Upper lobe of left lung (tissue), 6 donors: ENCODE data around the gene THRA. TPM values are rescaled to one million over a fixed set of nuclear protein-coding genes. Genes with fewer than 3 reads are reported as not detected.

ENCODE experiments used
- ATAC-seq, 2 donors: fragments of 200-7000 bp; cut with Tn5 transposase; one replicate each; pipeline ENCODE4 v1.9.1; 2022; ENCODE audit warnings: mild to moderate bottlenecking in 2 of 2, moderate library complexity in 2 of 2; ENCODE audit not compliant: low FRiP score in 2 of 2
- DNase-seq, 2 donors: peaks; one replicate each; pipeline ENCODE4 v3.0.0-alpha.2; 2019 to 2020
- H3K27ac ChIP-seq, 4 donors: fragments of 200-600 bp; sonication (generic); one replicate each; pipeline ENCODE4 v1.5.1; 2016 to 2019
- H3K27me3 ChIP-seq, 4 donors: fragments of 200-600 bp; sonication (generic); one replicate each; pipeline ENCODE4 v1.5.1; 2017 to 2019
- H3K36me3 ChIP-seq, 4 donors: fragments of 200-600 bp; sonication (generic); one replicate each; pipeline ENCODE4 v1.5.1; 2016 to 2019
- H3K4me1 ChIP-seq, 4 donors: fragments of 200-600 bp; sonication (generic); one replicate each; pipeline ENCODE4 v1.5.1; 2018 to 2019
- H3K4me3 ChIP-seq, 4 donors: fragments of 200-600 bp; sonication (generic); one replicate each; pipeline ENCODE4 v1.5.1; 2017 to 2019; ENCODE audit warnings: mild to moderate bottlenecking in 2 of 4, moderate library complexity in 1 of 4
- H3K9me3 ChIP-seq, 4 donors: fragments of 200-600 bp; sonication (generic); one replicate each; pipeline ENCODE4 v1.5.1; 2018 to 2019
- EP300 ChIP-seq, 4 donors: sonication (generic); formaldehyde crosslinking; IDR thresholded peaks; one replicate each; pipeline ENCODE4 v1.5.1; 2017; ENCODE audit warnings: antibody characterized with exemption in 4 of 4, control low read depth in 2 of 4
- POLR2A ChIP-seq, 4 donors: fragments of 450-650 bp; IDR thresholded peaks; one replicate each; pipeline ENCODE4 v1.5.1; 2016 to 2017; ENCODE audit warnings: antibody characterized with exemption in 4 of 4, mild to moderate bottlenecking in 2 of 4
- POLR2AphosphoS5 ChIP-seq, 2 donors: sonication (generic); formaldehyde crosslinking; IDR thresholded peaks; one replicate each; pipeline ENCODE4 v1.5.1; 2017; ENCODE audit warnings: antibody characterized with exemption in 2 of 2
- WGBS, 2 donors: methylation state at CpG; one replicate each; pipeline ENCODE4 v1.1.5; 2017 to 2018; 5-methylcytosine and 5-hydroxymethylcytosine counted together
- total RNA-seq, 6 donors: library from RNA; depleted of rRNA in 4 of 6; stranded (reverse); fragments of >200 nt in 4 of 6; gene quantifications; one replicate each; pipeline versions ENCODE4 v1.1.0 to v1.2.1, GENCODE V29; 2016 to 2021
- TF ChIP-seq, protein P1 (sequence below), 6 experiments: fragments of 450-650 bp in 4 of 6; fragments of 200-600 bp in 2 of 6; sonication (generic) in 2 of 6; IDR thresholded peaks; one replicate each; pipeline ENCODE4 v1.5.1; 2016 to 2019; ENCODE audit warnings: antibody characterized with exemption in 6 of 6
- donor health status: DM: no; HTN: no; CAD: no; lungs with moderate emphysema.
- donor health status: DM: no; HTN: yes; CAD: no; lungs with severe emphysema.

Gene THRA
- total RNA-seq, 6 donors from 2014 or later, result 31.0 to 55.3 (median 49.9) TPM

DNA sequence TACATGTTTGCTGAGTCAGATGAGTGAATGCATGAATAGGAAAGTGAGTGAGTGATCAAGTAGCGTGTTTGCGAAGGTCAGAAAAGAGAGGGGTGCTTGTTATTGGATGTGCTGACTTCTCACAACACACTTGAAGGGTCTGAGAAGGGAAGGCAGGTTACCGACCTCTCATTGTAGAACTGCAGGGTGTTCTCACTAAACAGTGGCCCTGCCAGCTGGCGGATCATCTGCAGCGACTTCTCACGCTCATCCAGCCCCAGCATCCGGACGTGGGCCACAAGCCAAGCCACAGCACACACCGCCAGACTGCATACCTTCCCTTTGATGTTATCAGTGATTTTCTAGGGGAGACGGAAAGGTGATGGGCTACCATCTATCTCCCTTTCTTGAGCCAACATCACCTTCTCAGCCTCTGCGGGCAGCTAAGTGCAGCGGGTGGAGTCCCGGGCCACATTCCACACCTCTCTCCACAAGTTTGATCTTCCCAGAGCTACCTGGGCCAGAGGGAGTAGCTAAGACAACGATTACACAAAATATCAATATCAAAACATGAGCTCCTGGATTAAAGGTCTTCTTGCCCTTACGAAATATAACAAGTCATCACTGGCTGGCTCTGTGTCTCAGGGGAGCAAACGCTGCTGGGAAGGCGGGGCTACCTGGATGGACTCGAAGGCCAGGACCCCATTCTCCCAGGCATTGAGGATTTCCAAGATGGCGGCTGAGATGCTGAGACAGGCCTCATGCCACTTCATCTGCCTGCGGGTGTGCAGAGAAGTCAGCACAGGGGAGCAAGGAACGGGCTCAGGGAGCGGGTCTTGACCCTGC is 36.6 kb upstream of the THRA start:
- Histone ChIP-seq H3K27ac (peak overlapping the region; percentile 26 to 83 (median 79)), H3K4me3 (no peak overlapping the region), H3K9me3 (no peaks in the 10 kb centered on the region), H3K4me1 (peaks cover 56 to 60% (median 57%) of the 10 kb centered on the region in 4 donors), H3K27me3 (no peaks in the 10 kb centered on the region), H3K36me3 (peaks cover 17 to 76% (median 49%) of the 10 kb centered on the region in 4 donors)
- ATAC-seq (no peak), DNase-seq (no peak)
- TF ChIP-seq POLR2AphosphoS5 (IDR thresholded peaks at IDR 0.05) (no peak), EP300 (IDR thresholded peaks at IDR 0.05) (no peak), POLR2A (IDR thresholded peaks at IDR 0.05) (no peak)
- TF ChIP-seq, protein P1, sequence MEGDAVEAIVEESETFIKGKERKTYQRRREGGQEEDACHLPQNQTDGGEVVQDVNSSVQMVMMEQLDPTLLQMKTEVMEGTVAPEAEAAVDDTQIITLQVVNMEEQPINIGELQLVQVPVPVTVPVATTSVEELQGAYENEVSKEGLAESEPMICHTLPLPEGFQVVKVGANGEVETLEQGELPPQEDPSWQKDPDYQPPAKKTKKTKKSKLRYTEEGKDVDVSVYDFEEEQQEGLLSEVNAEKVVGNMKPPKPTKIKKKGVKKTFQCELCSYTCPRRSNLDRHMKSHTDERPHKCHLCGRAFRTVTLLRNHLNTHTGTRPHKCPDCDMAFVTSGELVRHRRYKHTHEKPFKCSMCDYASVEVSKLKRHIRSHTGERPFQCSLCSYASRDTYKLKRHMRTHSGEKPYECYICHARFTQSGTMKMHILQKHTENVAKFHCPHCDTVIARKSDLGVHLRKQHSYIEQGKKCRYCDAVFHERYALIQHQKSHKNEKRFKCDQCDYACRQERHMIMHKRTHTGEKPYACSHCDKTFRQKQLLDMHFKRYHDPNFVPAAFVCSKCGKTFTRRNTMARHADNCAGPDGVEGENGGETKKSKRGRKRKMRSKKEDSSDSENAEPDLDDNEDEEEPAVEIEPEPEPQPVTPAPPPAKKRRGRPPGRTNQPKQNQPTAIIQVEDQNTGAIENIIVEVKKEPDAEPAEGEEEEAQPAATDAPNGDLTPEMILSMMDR (IDR thresholded peaks at IDR 0.05), result no peak
- 55 to 69% methylated on average over 19 to 22 of the region's 22 CpGs for WGBS, 2 donors

DNA sequence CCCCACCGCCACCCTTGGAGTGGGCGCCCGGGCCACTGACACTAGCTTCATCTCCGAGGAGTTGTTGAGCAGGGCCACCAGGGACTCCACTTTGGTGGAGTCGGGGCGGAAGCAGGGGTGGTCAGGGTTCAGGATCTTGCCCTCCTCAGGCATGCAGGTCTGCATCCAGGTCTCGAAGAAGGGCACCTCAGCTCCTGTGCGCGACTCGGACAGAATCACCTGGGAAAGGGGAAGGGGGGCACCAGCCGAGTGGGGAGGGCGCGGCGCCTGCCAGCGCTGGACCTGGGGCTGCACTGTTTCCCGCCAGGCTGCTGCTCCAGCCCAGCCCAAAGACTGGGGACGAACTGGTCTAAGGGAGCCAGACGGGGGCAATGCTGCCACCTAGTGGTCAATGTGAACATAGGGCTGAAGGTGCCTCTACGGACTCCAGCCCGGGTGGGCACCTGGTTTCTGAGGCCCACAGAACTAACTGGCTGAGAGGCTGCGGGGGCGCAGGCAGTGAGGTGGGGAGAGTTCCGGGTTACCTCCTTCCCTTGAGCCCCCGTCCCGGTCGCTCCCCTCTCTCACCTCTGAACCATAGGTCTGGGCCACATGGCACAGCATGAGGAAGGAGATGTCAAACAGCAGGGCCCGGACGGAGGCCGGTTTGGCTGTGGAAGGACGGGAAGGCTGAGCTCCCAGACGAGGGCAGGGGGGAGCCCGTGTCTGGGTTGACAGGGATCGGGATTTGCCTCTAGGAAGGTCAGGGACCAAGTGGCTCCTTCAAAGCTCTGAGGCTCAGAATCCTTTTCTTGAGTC is 35.8 kb upstream of the THRA start:
- TF ChIP-seq POLR2A (IDR thresholded peaks at IDR 0.05), result no peak
- TF ChIP-seq, protein P1 (IDR thresholded peaks at IDR 0.05), result peak; percentile 89 to 96 (median 92)
- H3K9me3 ChIP-seq, result no peaks in the 10 kb centered on the region
- peak; percentile 91 to 92 for ATAC-seq
- 39 to 62% methylated on average over 11 to 32 of the region's 33 CpGs for WGBS, 2 donors
- peak; percentile 86 to 88 for DNase-seq
- H3K4me3 ChIP-seq, result no peak overlapping the region
- H3K36me3 ChIP-seq, result peaks cover 17 to 77% (median 57%) of the 10 kb centered on the region in 4 donors
- H3K27ac ChIP-seq, result peak overlapping the region in 3 of 4 donors; percentile 26 to 83 (median 78)
- no peaks in the 10 kb centered on the region for H3K27me3 ChIP-seq
- peaks cover 47 to 52% (median 50%) of the 10 kb centered on the region in 4 donors for H3K4me1 ChIP-seq

DNA sequence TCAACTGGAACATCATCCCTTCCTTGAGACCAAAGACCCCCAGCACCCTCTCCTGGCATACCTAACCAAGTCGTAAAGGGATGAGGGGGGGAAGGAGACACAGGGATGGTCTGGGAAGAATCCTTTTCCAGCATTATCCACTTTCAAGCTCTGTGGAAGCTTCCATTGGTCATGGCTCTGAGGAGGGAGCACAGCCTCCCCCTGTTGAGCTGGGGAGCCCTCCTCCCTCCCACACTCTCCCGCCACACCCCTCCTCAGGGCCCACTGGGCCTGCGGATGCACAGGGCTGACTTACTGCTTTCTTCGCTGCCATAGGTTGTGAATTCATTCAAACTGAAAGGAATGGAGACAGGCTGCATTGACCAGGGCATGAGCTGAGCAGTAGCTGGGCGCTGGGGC is 35.2 kb upstream of the THRA start:
- WGBS, 2 donors, result 88 to 91% methylated on average over 4 to 5 of the region's 5 CpGs
- H3K27me3 ChIP-seq, result no peaks in the 10 kb centered on the region
- ATAC-seq (no peak), DNase-seq (peak in 1 of 2 donors; percentile 14)
- H3K36me3 ChIP-seq, result peaks cover 18 to 77% (median 58%) of the 10 kb centered on the region in 4 donors
- no peak overlapping the region for H3K4me3 ChIP-seq
- peaks cover 42 to 48% (median 44%) of the 10 kb centered on the region in 4 donors for H3K4me1 ChIP-seq
- TF ChIP-seq POLR2A (IDR thresholded peaks at IDR 0.05), result no peak
- no peaks in the 10 kb centered on the region for H3K9me3 ChIP-seq
- peak overlapping the region in 1 of 4 donors; percentile 83 for H3K27ac ChIP-seq

DNA sequence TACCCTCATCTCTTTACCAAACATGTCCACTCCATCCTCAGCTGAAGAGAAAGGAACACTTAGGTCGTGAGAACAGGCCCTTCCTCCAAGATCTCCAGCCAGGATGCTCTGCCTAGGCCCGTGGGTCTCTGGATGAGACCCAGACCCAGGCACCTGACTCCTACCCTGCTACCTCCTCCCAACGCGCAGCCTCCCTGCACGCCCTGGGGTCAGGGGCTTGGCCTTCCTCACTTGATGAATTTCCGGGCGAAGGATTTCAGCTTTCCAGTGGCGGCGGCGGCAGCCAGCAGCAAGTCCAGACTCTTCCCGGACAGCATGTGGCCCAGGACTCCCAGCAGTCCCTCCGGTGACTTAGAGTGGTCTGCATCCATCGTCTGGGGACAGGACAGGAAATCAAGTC is 34.2 kb upstream of the THRA start:
- H3K4me3 ChIP-seq, result no peak overlapping the region
- H3K36me3 ChIP-seq, result peaks cover 23 to 79% (median 65%) of the 10 kb centered on the region in 4 donors
- WGBS, 2 donors, result 91 to 93% methylated on average over 9 to 13 of the region's 13 CpGs
- H3K4me1 ChIP-seq, result peaks cover 32 to 38% (median 34%) of the 10 kb centered on the region in 4 donors
- DNase-seq, result peak in 1 of 2 donors; percentile 68
- no peak for ATAC-seq
- no peaks in the 10 kb centered on the region for H3K9me3 ChIP-seq
- no peak for TF ChIP-seq EP300 (IDR thresholded peaks at IDR 0.05)
- TF ChIP-seq, protein P1 (IDR thresholded peaks at IDR 0.05), result no peak
- TF ChIP-seq POLR2A (IDR thresholded peaks at IDR 0.05), result no peak
- TF ChIP-seq POLR2AphosphoS5 (IDR thresholded peaks at IDR 0.05), result no peak
- no peaks in the 10 kb centered on the region for H3K27me3 ChIP-seq
- no peak overlapping the region for H3K27ac ChIP-seq

DNA sequence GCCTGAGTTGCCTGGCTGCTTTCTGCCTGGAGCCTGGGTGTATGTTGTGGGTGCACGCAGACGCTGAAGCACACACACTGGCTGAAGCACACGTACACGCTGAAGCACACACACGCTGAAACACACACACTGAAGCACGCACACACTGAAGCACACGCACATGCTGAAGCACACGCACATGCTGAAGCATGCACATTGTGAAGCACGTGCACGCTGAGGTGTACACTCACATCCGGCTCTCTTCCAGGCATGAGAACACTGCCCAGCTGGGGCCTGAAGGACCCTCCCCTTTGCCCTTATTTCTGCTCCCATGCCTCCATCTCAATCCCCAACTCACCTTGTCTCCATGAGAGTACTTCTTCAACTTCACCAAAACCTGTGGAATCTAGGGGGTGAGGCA is 31.1 kb upstream of the THRA start:
- ATAC-seq (no peak), DNase-seq (no peak)
- no peak overlapping the region for H3K4me3 ChIP-seq
- WGBS, 2 donors, result 97 to 100% methylated on average over 3 to 11 of the region's 11 CpGs
- TF ChIP-seq POLR2AphosphoS5 (IDR thresholded peaks at IDR 0.05), result no peak
- no peak for TF ChIP-seq POLR2A (IDR thresholded peaks at IDR 0.05)
- no peak for TF ChIP-seq EP300 (IDR thresholded peaks at IDR 0.05)
- TF ChIP-seq, protein P1 (IDR thresholded peaks at IDR 0.05), result no peak
- peaks cover 3 to 7% (median 4%) of the 10 kb centered on the region in 4 donors for H3K4me1 ChIP-seq
- no peaks in the 10 kb centered on the region for H3K9me3 ChIP-seq
- peaks cover 27 to 88% (median 73%) of the 10 kb centered on the region in 4 donors for H3K36me3 ChIP-seq
- no peak overlapping the region for H3K27ac ChIP-seq
- no peaks in the 10 kb centered on the region for H3K27me3 ChIP-seq
